Keratinocyte (primary cell): Measurements from ENCODE around the gene COL8A1. TPM values are rescaled to one million over a fixed set of nuclear protein-coding genes. Genes with fewer than 3 reads are reported as not detected.
"Not testable (repeated sequence)": the region's sequence is repeated elsewhere in the genome, so short reads cannot be mapped to it uniquely, and the experiment has no call there.

ENCODE experiments used
- DNase-seq: peaks from one replicate; pipeline ENCODE4 v3.0.0-alpha.2; 2011; ENCODE audit warnings: low read depth, missing footprints, low spot score
- FAIRE-seq: peaks from 2 replicates; lab custom pipeline; 2011; peaks lifted over from hg19 to GRCh38; lab: Jason Lieb, UNC
- H2AFZ ChIP-seq: 2 replicates; pipeline ENCODE4 v1.6.0; 2012; ENCODE audit warnings: low read length, control low read depth, inconsistent platforms; ENCODE audit not compliant: control insufficient read depth
- H3K27ac ChIP-seq: 2 replicates; pipeline ENCODE4 v1.5.1; 2011; ENCODE audit warnings: low read length; ENCODE audit not compliant: control insufficient read depth, insufficient read depth
- H3K27me3 ChIP-seq: 3 replicates; pipeline ENCODE4 v1.6.0; 2011; ENCODE audit warnings: low read length; ENCODE audit not compliant: control insufficient read depth, insufficient read depth; ENCODE audit errors: extremely low read depth
- H3K36me3 ChIP-seq, 2 experiments: 2 replicates in 1 of 2; 3 replicates in 1 of 2; pipeline ENCODE4 v1.5.1; 2011; ENCODE audit warnings: low read length in 2 of 2, mild to moderate bottlenecking in 1 of 2; ENCODE audit not compliant: control insufficient read depth in 2 of 2, insufficient read depth in 2 of 2; ENCODE audit errors: extremely low read depth in 1 of 2
- H3K4me1 ChIP-seq: 3 replicates; pipeline ENCODE4 v1.5.1; 2011; ENCODE audit warnings: low read length; ENCODE audit not compliant: control insufficient read depth, insufficient read depth; ENCODE audit errors: extremely low read depth
- H3K4me2 ChIP-seq: 3 replicates; pipeline ENCODE4 v1.6.0; 2011; ENCODE audit warnings: low read depth, low read length; ENCODE audit not compliant: control insufficient read depth, insufficient read depth; ENCODE audit errors: extremely low read depth
- H3K4me3 ChIP-seq, 3 experiments: fragments of 200-600 bp in 1 of 3; sonication (generic) in 1 of 3; 2 replicates in 2 of 3; 3 replicates in 1 of 3; pipeline ENCODE4 v1.5.1; 2011 to 2016; ENCODE audit warnings: low read length in 3 of 3, mild to moderate bottlenecking in 3 of 3, control low read depth in 2 of 3, inconsistent platforms in 1 of 3, low read depth in 1 of 3, mixed read lengths in 1 of 3, mixed run types in 1 of 3, moderate library complexity in 1 of 3; ENCODE audit not compliant: control insufficient read depth in 2 of 3, insufficient read depth in 2 of 3; ENCODE audit errors: extremely low read depth in 1 of 3
- H3K79me2 ChIP-seq: 2 replicates; pipeline ENCODE4 v1.6.0; 2012; ENCODE audit warnings: low read length; ENCODE audit not compliant: control insufficient read depth, insufficient read depth
- H3K9ac ChIP-seq: 3 replicates; pipeline ENCODE4 v1.6.0; 2011; ENCODE audit warnings: low read length; ENCODE audit not compliant: control insufficient read depth, insufficient read depth; ENCODE audit errors: extremely low read depth
- H3K9me1 ChIP-seq: 3 replicates; pipeline ENCODE4 v1.6.0; 2011; ENCODE audit warnings: low read length; ENCODE audit not compliant: control insufficient read depth, insufficient read depth; ENCODE audit errors: extremely low read depth
- H3K9me3 ChIP-seq: 2 replicates; pipeline ENCODE4 v1.5.1; 2012; ENCODE audit warnings: low read depth, low read length; ENCODE audit not compliant: control insufficient read depth
- H4K20me1 ChIP-seq: 3 replicates; pipeline ENCODE4 v1.6.0; 2011; ENCODE audit warnings: low read length; ENCODE audit not compliant: control insufficient read depth, insufficient read depth; ENCODE audit errors: extremely low read depth
- CTCF ChIP-seq, 3 experiments: IDR thresholded peaks in 1 of 3; conservative IDR thresholded peaks in 1 of 3; optimal IDR thresholded peaks in 1 of 3; 2 replicates in 2 of 3; 3 replicates in 1 of 3; pipeline versions ENCODE3 to v1.5.1; 2011; ENCODE audit warnings: low read length in 3 of 3, mild to moderate bottlenecking in 3 of 3, moderate library complexity in 2 of 3, control low read depth in 1 of 3, inconsistent platforms in 1 of 3; ENCODE audit not compliant: insufficient read depth in 2 of 3; ENCODE audit errors: extremely low read depth in 1 of 3
- EZH2 ChIP-seq: IDR thresholded peaks from one replicate; pipeline ENCODE4 v1.6.1; 2012; ENCODE audit warnings: inconsistent platforms, mild to moderate bottlenecking, low read length, moderate library complexity
- dilution Hi-C: fragments of 300-500 bp; cut with MboI; formaldehyde crosslinking; loops from one replicate; pipeline ENCODE4 v1.7.0; 2020; ENCODE audit warnings: low sequenced_read_pairs; ENCODE audit not compliant: extremely low pct_ligation_motif_present
- polyA plus RNA-seq, 5 experiments: library from polyadenylated mRNA; depleted of rRNA in 3 of 5; stranded (reverse) in 3 of 5; stranded (forward) in 1 of 5; unstranded in 1 of 5; fragments of >200 nt; gene quantifications; 1 replicate in 1 of 5; 2 replicates in 3 of 5; 3 replicates in 1 of 5; pipeline versions ENCODE4 v1.2.1 to v1.2.3, GENCODE V29; 2011 to 2012; ENCODE audit warnings: missing spikeins in 2 of 5, low read depth in 1 of 5, low replicate concordance in 1 of 5

Gene COL8A1
- polyA plus RNA-seq, 1 donor (not counting 4 experiments of a cell fraction or from before 2014, with no cell fraction given), result 102 TPM

DNA sequence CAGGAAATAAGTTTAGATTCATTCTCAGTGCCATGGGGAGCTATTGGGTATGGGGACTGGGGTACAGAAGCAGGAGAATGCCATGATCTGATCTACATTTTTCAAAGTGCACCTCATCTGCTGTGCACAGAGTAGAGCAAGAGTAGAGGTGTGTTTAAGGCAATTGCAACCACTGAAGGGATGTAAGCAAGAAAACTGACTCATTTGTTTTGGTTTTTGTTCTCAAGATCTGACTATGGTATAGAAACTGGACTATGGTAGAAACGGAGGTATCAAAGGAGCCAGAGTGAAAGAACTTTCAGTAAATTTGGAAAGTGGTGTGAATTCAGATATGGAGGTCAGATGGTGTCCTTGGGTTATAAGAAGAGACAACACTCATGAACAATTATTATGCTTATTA is 93.1 kb downstream of the COL8A1 start:
- no peaks in the 10 kb centered on the region for H3K4me1 ChIP-seq
- H3K9ac ChIP-seq, result no peak overlapping the region
- H3K4me3 ChIP-seq, result no peak overlapping the region
- no peaks in the 10 kb centered on the region for H3K9me3 ChIP-seq
- no peaks in the 10 kb centered on the region for H4K20me1 ChIP-seq
- no peak overlapping the region for H3K4me2 ChIP-seq
- H3K27ac ChIP-seq, result no peak overlapping the region
- no peak for FAIRE-seq
- TF ChIP-seq EZH2, result no peak
- TF ChIP-seq CTCF (optimal IDR thresholded peaks at IDR 0.05 in 1 of 3, IDR thresholded peaks at IDR 0.05 in 1 of 3, conservative IDR thresholded peaks at IDR 0.05 in 1 of 3; ENCODE audit: extremely low read depth in 1 of 3, insufficient read depth in 2 of 3, low read length in 3 of 3), result no peak
- DNase-seq, result no peak
- H3K79me2 ChIP-seq, result peaks cover 10% of the 10 kb centered on the region
- no peaks in the 10 kb centered on the region for H3K9me1 ChIP-seq
- dilution Hi-C loops, result no loop called here
- no peak overlapping the region for H2AFZ ChIP-seq
- no peaks in the 10 kb centered on the region for H3K27me3 ChIP-seq
- H3K36me3 ChIP-seq, result no peaks in the 10 kb centered on the region

GRCh38 chr3:99740371-99740770 is 102.0 kb downstream of the COL8A1 start:
- H2AFZ ChIP-seq, H3K27me3 ChIP-seq, dilution Hi-C loops, FAIRE-seq, H3K4me3 ChIP-seq, H3K9ac ChIP-seq, H3K27ac ChIP-seq, H4K20me1 ChIP-seq, H3K9me3 ChIP-seq, H3K4me1 ChIP-seq, H3K36me3 ChIP-seq, DNase-seq, H3K9me1 ChIP-seq, H3K4me2 ChIP-seq, H3K79me2 ChIP-seq: not testable (repeated sequence)

DNA sequence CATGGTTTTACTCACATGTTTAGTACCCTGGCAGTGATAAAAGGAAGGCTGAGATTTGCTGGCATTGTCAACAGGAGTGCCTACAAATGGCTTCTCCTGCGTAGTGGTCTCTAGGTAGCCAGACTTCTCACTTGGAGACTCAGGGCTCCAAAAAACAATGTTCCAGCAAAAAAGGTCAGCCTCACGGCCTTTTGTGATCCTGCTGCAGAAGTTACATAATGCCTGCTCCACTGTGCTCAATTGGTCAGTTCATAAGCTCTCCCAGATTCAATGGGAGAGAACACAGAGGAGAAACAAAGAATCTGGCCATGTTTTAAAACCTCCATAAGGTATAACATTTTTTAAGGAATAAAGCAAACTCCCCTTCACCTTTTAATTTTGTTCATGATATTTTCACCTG is 103.2 kb downstream of the COL8A1 start:
- Histone ChIP-seq H3K9me1 (no peaks in the 10 kb centered on the region), H3K9ac (no peak overlapping the region), H3K27me3 (no peaks in the 10 kb centered on the region), H2AFZ (no peak overlapping the region), H3K4me2 (no peak overlapping the region), H3K36me3 (peaks cover 0 to 5% of the 10 kb centered on the region in 2 experiments), H3K27ac (no peak overlapping the region), H4K20me1 (no peaks in the 10 kb centered on the region), H3K9me3 (no peaks in the 10 kb centered on the region), H3K4me3 (no peak overlapping the region), H3K79me2 (peaks cover 7% of the 10 kb centered on the region), H3K4me1 (no peaks in the 10 kb centered on the region)
- dilution Hi-C loops, result no loop called here
- FAIRE-seq (no peak), DNase-seq (no peak)
- TF ChIP-seq EZH2 (no peak), CTCF (optimal IDR thresholded peaks at IDR 0.05 in 1 of 3, IDR thresholded peaks at IDR 0.05 in 1 of 3, conservative IDR thresholded peaks at IDR 0.05 in 1 of 3; ENCODE audit: extremely low read depth in 1 of 3, insufficient read depth in 2 of 3, low read length in 3 of 3) (no peak)
